Activated naive CD4-positive, alpha-beta T cell treated with anti-CD3 and anti-CD28 coated beads for 36 hours (primary cell): ENCODE data around the gene MYO1B. TPM values are rescaled to one million over a fixed set of nuclear protein-coding genes. Genes with fewer than 3 reads are reported as not detected.

Experiments
- CTCF ChIA-PET: fragments of 350-600 bp; sonication (Branson Sonifier 250); formaldehyde crosslinking; loops from one replicate; lab custom pipeline; 2021; ENCODE audit warnings: antibody characterized with exemption; lab: Charles Lee
- DNase-seq: peaks from one replicate; pipeline ENCODE4 v3.0.0-alpha.2; 2020
- H3K27ac Mint-ChIP-seq: one replicate; pipeline ENCODE4 v1.8.0; 2021; ENCODE audit warnings: mild to moderate bottlenecking, mixed read lengths
- H3K27me3 Mint-ChIP-seq: one replicate; pipeline ENCODE4 v1.8.0; 2021; ENCODE audit warnings: low read depth, mixed read lengths
- H3K36me3 Mint-ChIP-seq: one replicate; pipeline ENCODE4 v1.8.0; 2021; ENCODE audit warnings: low read depth, mixed read lengths
- H3K4me1 Mint-ChIP-seq: one replicate; pipeline ENCODE4 v1.8.0; 2021; ENCODE audit warnings: low read depth, mixed read lengths
- H3K4me3 Mint-ChIP-seq: one replicate; pipeline ENCODE4 v1.8.0; 2021; ENCODE audit warnings: mild to moderate bottlenecking, moderate library complexity, mixed read lengths
- H3K9me3 Mint-ChIP-seq: one replicate; pipeline ENCODE4 v1.8.0; 2021; ENCODE audit warnings: mixed read lengths
- intact Hi-C: fragments of 100-400 bp; cut with micrococcal nuclease; formaldehyde crosslinking; loops from one replicate; pipeline ENCODE4 v1.15.1; 2023
- total RNA-seq, 2 experiments: library from RNA; stranded (reverse); gene quantifications; one replicate each; pipeline ENCODE4 v1.2.3, GENCODE V29; 2021

The MYO1B gene
- total RNA-seq, 2 experiments from 2014 or later, result 39.2 to 40.5 TPM

GRCh38 chr2:191318729-191319078, 73.5 kb downstream of the MYO1B start:
- no peaks in the 10 kb centered on the region for H3K36me3 Mint-ChIP-seq
- H3K27me3 Mint-ChIP-seq, result no peaks in the 10 kb centered on the region
- peaks cover 26% of the 10 kb centered on the region for H3K4me1 Mint-ChIP-seq
- H3K27ac Mint-ChIP-seq, result no peak overlapping the region
- intact Hi-C loops, result no loop called here
- CTCF ChIA-PET, result no interaction called here
- no peak for DNase-seq
- H3K9me3 Mint-ChIP-seq, result no peaks in the 10 kb centered on the region
- H3K4me3 Mint-ChIP-seq, result no peak overlapping the region

GRCh38 chr2:191319186-191319585, 74.0 kb downstream of the MYO1B start:
- Mint-ChIP-seq H3K36me3 (no peaks in the 10 kb centered on the region), H3K4me1 (peaks cover 26% of the 10 kb centered on the region), H3K27me3 (no peaks in the 10 kb centered on the region), H3K4me3 (no peak overlapping the region), H3K9me3 (peaks cover 1% of the 10 kb centered on the region), H3K27ac (no peak overlapping the region)
- intact Hi-C loops, result no loop called here
- CTCF ChIA-PET, result no interaction called here
- no peak for DNase-seq

GRCh38 chr2:191320881-191321280, 75.7 kb downstream of the MYO1B start:
- peaks cover 5% of the 10 kb centered on the region for H3K9me3 Mint-ChIP-seq
- no peak for DNase-seq
- H3K4me3 Mint-ChIP-seq, result no peak overlapping the region
- H3K27ac Mint-ChIP-seq, result no peak overlapping the region
- peaks cover 26% of the 10 kb centered on the region for H3K4me1 Mint-ChIP-seq
- H3K27me3 Mint-ChIP-seq, result no peaks in the 10 kb centered on the region
- H3K36me3 Mint-ChIP-seq, result no peaks in the 10 kb centered on the region
- CTCF ChIA-PET, result no interaction called here
- intact Hi-C loops, result no loop called here

- intact Hi-C loops, result no loop called here
- peak; percentile 34 for DNase-seq
These were observed 76.9 kb downstream of the MYO1B start for GRCh38 chr2:191321861-191322662.

GRCh38 chr2:191322828-191323506, 77.8 kb downstream of the MYO1B start:
- Mint-ChIP-seq H3K36me3 (no peaks in the 10 kb centered on the region), H3K4me1 (peaks cover 26% of the 10 kb centered on the region), H3K27ac (no peak overlapping the region), H3K9me3 (peaks cover 5% of the 10 kb centered on the region), H3K27me3 (no peaks in the 10 kb centered on the region), H3K4me3 (no peak overlapping the region)
- intact Hi-C loops, result no loop called here
- CTCF ChIA-PET, result no interaction called here
- DNase-seq, result no peak

More at GRCh38 chr2:191321861-191322662, 76.9 kb downstream of the MYO1B start:
- Mint-ChIP-seq H3K9me3 (peaks cover 5% of the 10 kb centered on the region), H3K36me3 (no peaks in the 10 kb centered on the region), H3K27ac (no peak overlapping the region), H3K4me3 (no peak overlapping the region), H3K4me1 (peaks cover 26% of the 10 kb centered on the region), H3K27me3 (no peaks in the 10 kb centered on the region)
- CTCF ChIA-PET, result no interaction called here

GRCh38 chr2:191325651-191326365, 80.6 kb downstream of the MYO1B start:
- H3K9me3 Mint-ChIP-seq, result peaks cover 5% of the 10 kb centered on the region
- peaks cover 19% of the 10 kb centered on the region for H3K4me1 Mint-ChIP-seq
- no peaks in the 10 kb centered on the region for H3K27me3 Mint-ChIP-seq
- no peak overlapping the region for H3K4me3 Mint-ChIP-seq
- intact Hi-C loops, result no loop called here
- H3K27ac Mint-ChIP-seq, result peak overlapping the region; percentile 15
- no peak for DNase-seq
- H3K36me3 Mint-ChIP-seq, result no peaks in the 10 kb centered on the region
- CTCF ChIA-PET, result no interaction called here

- CTCF ChIA-PET, result interaction anchor here (0.7 kb wide), 1 partner anchor 54 kb away, joined by 3 read pairs; no protein-coding TSS in a partner anchor
- Mint-ChIP-seq H3K36me3 (no peaks in the 10 kb centered on the region), H3K27me3 (no peaks in the 10 kb centered on the region)
These were observed 82.3 kb downstream of the MYO1B start for GRCh38 chr2:191327484-191327883.

GRCh38 chr2:191328150-191328809, 83.1 kb downstream of the MYO1B start:
- Mint-ChIP-seq H3K4me1 (no peaks in the 10 kb centered on the region), H3K4me3 (no peak overlapping the region), H3K27ac (no peak overlapping the region), H3K27me3 (no peaks in the 10 kb centered on the region), H3K36me3 (no peaks in the 10 kb centered on the region), H3K9me3 (peaks cover 5% of the 10 kb centered on the region)
- DNase-seq, result no peak
- intact Hi-C loops, result no loop called here
- CTCF ChIA-PET, result interaction anchor here (0.7 to 0.8 kb wide), 2 partner anchors 17 to 55 kb away, joined by 3 read pairs; no protein-coding TSS in a partner anchor

More at GRCh38 chr2:191327484-191327883, 82.3 kb downstream of the MYO1B start:
- peaks cover 4% of the 10 kb centered on the region for H3K4me1 Mint-ChIP-seq
- H3K27ac Mint-ChIP-seq, result no peak overlapping the region
- H3K9me3 Mint-ChIP-seq, result peaks cover 5% of the 10 kb centered on the region
- intact Hi-C loops, result no loop called here
- no peak overlapping the region for H3K4me3 Mint-ChIP-seq
- no peak for DNase-seq

- intact Hi-C loops, result no loop called here
- Mint-ChIP-seq H3K9me3 (no peaks in the 10 kb centered on the region), H3K4me3 (no peak overlapping the region), H3K27me3 (no peaks in the 10 kb centered on the region), H3K36me3 (no peaks in the 10 kb centered on the region), H3K4me1 (no peaks in the 10 kb centered on the region), H3K27ac (no peak overlapping the region)
- CTCF ChIA-PET, result interaction anchor here (0.8 kb wide), 1 partner anchor 13 kb away, joined by 4 read pairs; no protein-coding TSS in a partner anchor
- DNase-seq, result no peak
These were observed 84.6 kb downstream of the MYO1B start for GRCh38 chr2:191329841-191330240.

- Mint-ChIP-seq H3K27ac (no peak overlapping the region), H3K9me3 (no peaks in the 10 kb centered on the region), H3K4me1 (no peaks in the 10 kb centered on the region), H3K36me3 (no peaks in the 10 kb centered on the region), H3K4me3 (no peak overlapping the region), H3K27me3 (no peaks in the 10 kb centered on the region)
- no peak for DNase-seq
- intact Hi-C loops, result no loop called here
- CTCF ChIA-PET, result interaction anchor here (0.6 kb wide), 1 partner anchor 28 kb away, joined by 3 read pairs; no protein-coding TSS in a partner anchor
These were observed 88.7 kb downstream of the MYO1B start for GRCh38 chr2:191333911-191334357.

- Mint-ChIP-seq H3K27me3 (no peaks in the 10 kb centered on the region), H3K27ac (no peak overlapping the region), H3K4me3 (no peak overlapping the region), H3K36me3 (no peaks in the 10 kb centered on the region), H3K4me1 (no peaks in the 10 kb centered on the region), H3K9me3 (no peaks in the 10 kb centered on the region)
- no peak for DNase-seq
- CTCF ChIA-PET, result no interaction called here
- intact Hi-C loops, result no loop called here
These were observed 90.8 kb downstream of the MYO1B start for GRCh38 chr2:191335875-191336464.
